HepG2 (cell line): ENCODE results near the gene TBC1D5. TPM values are rescaled to one million over a fixed set of nuclear protein-coding genes. Genes with fewer than 3 reads are reported as not detected.

Source experiments
- BRD4 ChIP-seq: sonication (generic); formaldehyde crosslinking; IDR thresholded peaks from 2 replicates; pipeline ENCODE4 v1.4.0; 2020; ENCODE audit warnings: missing genetic modification reagents
- GATAD2A ChIP-seq: IDR thresholded peaks from 2 replicates; pipeline ENCODE4 v1.6.1; 2016
- HINFP ChIP-seq: sonication (generic); formaldehyde crosslinking; IDR thresholded peaks from 2 replicates; pipeline ENCODE4 v1.4.0; 2020; ENCODE audit warnings: low read depth, mild to moderate bottlenecking, missing genetic modification reagents
- HNRNPUL1 ChIP-seq: fragments of 200-400 bp; formaldehyde crosslinking; IDR thresholded peaks from 2 replicates; pipeline ENCODE4 v1.6.1; 2017; ENCODE audit warnings: low read depth, mild to moderate bottlenecking, low read length, moderate library complexity
- MAFF ChIP-seq: IDR thresholded peaks from 2 replicates; pipeline ENCODE4 v1.6.1; 2011; ENCODE audit warnings: low read depth, low read length, improper control_type of control experiment
- NFKBIZ ChIP-seq: IDR thresholded peaks from 2 replicates; pipeline ENCODE4 v1.6.1; 2018; ENCODE audit warnings: missing genetic modification reagents, missing compliant biosample characterization
- POLR2G ChIP-seq: fragments of 200-400 bp; formaldehyde crosslinking; IDR thresholded peaks from 2 replicates; pipeline ENCODE4 v1.6.1; 2018; ENCODE audit warnings: mild to moderate bottlenecking, low read depth, low read length, moderate library complexity
- PPARG ChIP-seq: conservative IDR thresholded peaks from 2 replicates; pipeline ENCODE4 v1.6.1; 2016; ENCODE audit warnings: missing biosample characterization, missing genetic modification reagents
- SALL1 ChIP-seq: sonication (generic); formaldehyde crosslinking; IDR thresholded peaks from 2 replicates; pipeline ENCODE4 v1.8.0; 2022; ENCODE audit warnings: mild to moderate bottlenecking, missing genetic modification reagents
- SAP130 ChIP-seq: IDR thresholded peaks from 2 replicates; pipeline ENCODE4 v1.6.1; 2016; ENCODE audit warnings: low read depth
- TBX2 ChIP-seq: sonication (generic); formaldehyde crosslinking; IDR thresholded peaks from 2 replicates; pipeline ENCODE4 v1.5.0; 2020; ENCODE audit warnings: missing genetic modification reagents, mild to moderate bottlenecking, borderline replicate concordance
- TCF7L2 ChIP-seq: IDR thresholded peaks from 2 replicates; pipeline ENCODE4 v1.6.1; 2011; ENCODE audit warnings: mild to moderate bottlenecking, low read depth, low read length, moderate library complexity
- THAP9 ChIP-seq: sonication (generic); formaldehyde crosslinking; IDR thresholded peaks from 2 replicates; pipeline ENCODE4; 2020; ENCODE audit warnings: missing genetic modification reagents, mild to moderate bottlenecking, borderline replicate concordance
- ZBTB43 ChIP-seq: sonication (generic); formaldehyde crosslinking; conservative IDR thresholded peaks from 2 replicates; pipeline ENCODE4 v1.4.0; 2020; ENCODE audit warnings: missing genetic modification reagents
- ZEB1 ChIP-seq: IDR thresholded peaks from 2 replicates; pipeline ENCODE4 v1.6.1; 2012; ENCODE audit warnings: mild to moderate bottlenecking, low read depth, inconsistent platforms; ENCODE audit not compliant: insufficient replicate concordance
- ZFP41 ChIP-seq: sonication (generic); formaldehyde crosslinking; IDR thresholded peaks from 2 replicates; pipeline ENCODE4 v1.4.0; 2020; ENCODE audit warnings: mild to moderate bottlenecking, missing genetic modification reagents, borderline replicate concordance
- ZMYM2 ChIP-seq: sonication (generic); formaldehyde crosslinking; IDR thresholded peaks from 2 replicates; pipeline ENCODE4 v1.8.0; 2022; ENCODE audit warnings: mild to moderate bottlenecking, missing genetic modification reagents
- ZNF296 ChIP-seq: sonication (generic); formaldehyde crosslinking; conservative IDR thresholded peaks from 2 replicates; pipeline ENCODE4 v1.5.0; 2020; ENCODE audit warnings: mild to moderate bottlenecking, missing genetic modification reagents
- ZNF530 ChIP-seq: sonication (generic); formaldehyde crosslinking; IDR thresholded peaks from 2 replicates; pipeline ENCODE4 v1.5.0; 2020; ENCODE audit warnings: low read depth, mild to moderate bottlenecking, missing genetic modification reagents
- ZNF547 ChIP-seq: sonication (generic); formaldehyde crosslinking; IDR thresholded peaks from 2 replicates; pipeline ENCODE4 v1.5.1; 2020; ENCODE audit warnings: mild to moderate bottlenecking, missing genetic modification reagents
- ZNF580 ChIP-seq: IDR thresholded peaks from 2 replicates; pipeline ENCODE4 v1.6.1; 2016; ENCODE audit warnings: low read depth, borderline replicate concordance
- polyA plus RNA-seq, 8 experiments: library from polyadenylated mRNA; depleted of rRNA in 3 of 8; stranded (reverse) in 7 of 8; unstranded in 1 of 8; fragments of >200 nt; fragmentation: Illumina TruSeq in 4 of 8; extraction: Trizol in 4 of 8; gene quantifications; 2 replicates each; pipeline versions ENCODE4 v1.2.1 to v1.2.3, GENCODE V29; 2011 to 2016; ENCODE audit warnings: low read depth in 4 of 8, missing spikeins in 1 of 8, mixed read lengths in 1 of 8; ENCODE audit not compliant: insufficient read depth in 1 of 8
- total RNA-seq, 5 experiments: library from RNA; depleted of rRNA; stranded (reverse); fragments of >200 nt; fragmentation: Illumina TruSeq; extraction: Trizol; gene quantifications; 2 replicates each; pipeline ENCODE4 v1.2.3, GENCODE V29; 2016; ENCODE audit warnings: low read depth in 1 of 5

Gene TBC1D5
- total and polyA plus RNA-seq, 2 of the 13 experiments (the other 11 are each of a cell fraction or from before 2014, with no cell fraction given): 19.2 to 33.3 TPM

GRCh38 chr3:17742880-17743657 lies 638 bp upstream of the TBC1D5 start (continued):
- TF ChIP-seq THAP9 (CRISPR knock-in tag): no peak
- no peak for TF ChIP-seq MAFF
- TF ChIP-seq ZNF580 (CRISPR knock-in tag): peak; percentile 19; the same call in 1 of the 2 replicates
- TF ChIP-seq ZNF530 (CRISPR knock-in tag): no peak
- no peak; the same call in 1 of the 2 replicates for TF ChIP-seq NFKBIZ (CRISPR knock-in tag)
- TF ChIP-seq GATAD2A (CRISPR knock-in tag): no peak; the same call in 1 of the 2 replicates
- no peak for TF ChIP-seq TCF7L2
- 0 out of 2 replicates have a peak, but pooled peaks have one; percentile 31 for TF ChIP-seq ZMYM2 (CRISPR knock-in tag)
- 0 out of 2 replicates have a peak, but pooled peaks have one; percentile 43 for TF ChIP-seq SAP130
- no peak for TF ChIP-seq HINFP (CRISPR knock-in tag)
- 0 out of 2 replicates have a peak, but pooled peaks have one; percentile 1 for TF ChIP-seq TBX2 (CRISPR knock-in tag)
- TF ChIP-seq ZFP41 (CRISPR knock-in tag): no peak
- no peak for TF ChIP-seq ZNF296 (CRISPR knock-in tag)
- peak; percentile 19 for TF ChIP-seq ZEB1
- TF ChIP-seq POLR2G: peak; percentile 50; the same call in 1 of the 2 replicates
- TF ChIP-seq PPARG (CRISPR knock-in tag): no peak
- TF ChIP-seq ZBTB43 (CRISPR knock-in tag): 0 out of 2 replicates have a peak, but pooled peaks have one; percentile 2
- 0 out of 2 replicates have a peak, but pooled peaks have one; percentile 1 for TF ChIP-seq SALL1
- no peak for TF ChIP-seq ZNF547 (CRISPR knock-in tag)
- peak; percentile 12; the same call in 1 of the 2 replicates for TF ChIP-seq BRD4 (CRISPR knock-in tag)
- TF ChIP-seq HNRNPUL1: no peak
